Germinal center (tissue), 1 donor: ENCODE measurements around the gene GAS7.

Experiments used
- DNase-seq: peaks from one replicate; pipeline ENCODE4 v3.0.0; 2012; ENCODE audit warnings: mixed read lengths, low spot score

GAS7 gene

DNA sequence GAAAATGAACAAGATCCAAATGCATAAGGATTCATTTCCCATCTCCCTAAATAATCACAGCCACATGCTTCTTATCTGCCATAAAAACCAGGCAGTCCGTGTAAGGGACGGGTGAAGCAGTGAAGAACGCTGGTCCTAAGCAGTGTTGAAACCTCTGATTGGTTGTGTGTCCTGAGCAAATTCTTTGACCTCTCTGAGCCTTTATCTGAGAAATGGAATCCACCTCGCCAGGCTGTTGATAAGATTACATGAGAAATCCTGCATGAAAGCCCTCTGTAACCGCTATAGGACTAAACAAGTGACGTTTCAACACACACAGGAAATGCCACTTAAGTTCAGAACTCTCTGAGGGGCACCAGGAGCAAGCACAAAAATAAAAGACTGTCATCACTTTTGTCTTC lies 26.8 kb downstream of the GAS7 start:
- DNase-seq = no peak

DNA sequence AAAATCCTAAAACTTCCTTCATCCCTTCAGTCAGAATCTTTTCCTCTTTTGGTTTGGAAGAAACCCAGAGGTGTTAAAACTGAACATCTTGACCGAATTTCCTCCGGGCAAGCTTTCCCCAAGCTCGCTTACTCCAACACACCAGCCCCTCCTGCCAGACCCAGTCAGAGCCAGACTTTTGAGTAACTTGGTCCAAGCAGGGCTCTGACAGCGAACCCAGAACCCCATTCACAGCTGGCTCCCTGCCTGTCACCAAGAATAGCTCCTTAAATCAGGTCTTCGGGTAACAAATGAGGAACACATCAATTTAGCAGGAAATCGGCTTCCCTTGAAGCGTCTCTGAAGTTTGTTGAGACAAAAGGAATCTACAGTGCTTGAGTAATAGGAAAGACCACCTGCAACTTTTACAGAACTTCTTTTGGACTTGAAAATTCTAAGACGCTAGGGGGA lies 27.3 kb downstream of the GAS7 start:
- no peak for DNase-seq

DNA sequence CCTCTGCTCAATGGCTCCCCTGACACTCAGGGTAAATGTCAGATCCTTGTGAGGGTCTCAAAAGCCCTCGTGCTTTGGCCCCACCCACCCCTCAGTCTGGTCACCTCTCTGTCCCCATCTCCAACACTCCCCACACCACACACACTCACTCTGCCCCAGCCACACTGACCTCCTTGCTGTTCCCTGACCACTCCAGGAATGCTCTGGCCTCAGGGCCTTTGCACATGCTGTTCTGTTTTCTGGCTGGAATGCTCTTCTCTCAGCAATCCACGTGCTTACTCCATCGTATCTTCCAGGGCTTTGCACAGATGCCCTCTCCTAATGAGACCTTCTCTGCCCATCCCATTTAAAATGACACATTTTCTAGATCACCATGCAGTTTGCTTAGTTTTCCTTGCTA lies 28.2 kb downstream of the GAS7 start:
- no peak for DNase-seq

DNA sequence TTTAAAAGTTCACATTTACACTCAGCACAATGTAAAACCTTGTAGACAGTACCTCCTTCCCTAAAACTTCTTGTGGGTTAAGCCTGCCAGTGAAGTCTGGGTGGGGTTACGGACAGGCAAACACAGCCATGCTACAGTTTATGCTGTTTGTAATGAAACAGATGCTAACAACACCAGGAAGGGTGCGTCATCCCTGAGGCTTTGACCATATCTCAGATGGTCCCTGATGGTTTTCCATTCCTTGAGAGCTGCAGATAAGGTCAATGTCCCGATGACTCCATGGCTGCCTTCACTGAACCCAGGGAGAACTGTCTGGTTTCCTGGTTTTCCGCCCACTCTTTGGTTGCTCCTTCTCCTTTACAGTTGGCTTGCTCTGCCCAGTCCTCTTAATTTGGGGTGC lies 29.1 kb downstream of the GAS7 start:
- no peak for DNase-seq

DNA sequence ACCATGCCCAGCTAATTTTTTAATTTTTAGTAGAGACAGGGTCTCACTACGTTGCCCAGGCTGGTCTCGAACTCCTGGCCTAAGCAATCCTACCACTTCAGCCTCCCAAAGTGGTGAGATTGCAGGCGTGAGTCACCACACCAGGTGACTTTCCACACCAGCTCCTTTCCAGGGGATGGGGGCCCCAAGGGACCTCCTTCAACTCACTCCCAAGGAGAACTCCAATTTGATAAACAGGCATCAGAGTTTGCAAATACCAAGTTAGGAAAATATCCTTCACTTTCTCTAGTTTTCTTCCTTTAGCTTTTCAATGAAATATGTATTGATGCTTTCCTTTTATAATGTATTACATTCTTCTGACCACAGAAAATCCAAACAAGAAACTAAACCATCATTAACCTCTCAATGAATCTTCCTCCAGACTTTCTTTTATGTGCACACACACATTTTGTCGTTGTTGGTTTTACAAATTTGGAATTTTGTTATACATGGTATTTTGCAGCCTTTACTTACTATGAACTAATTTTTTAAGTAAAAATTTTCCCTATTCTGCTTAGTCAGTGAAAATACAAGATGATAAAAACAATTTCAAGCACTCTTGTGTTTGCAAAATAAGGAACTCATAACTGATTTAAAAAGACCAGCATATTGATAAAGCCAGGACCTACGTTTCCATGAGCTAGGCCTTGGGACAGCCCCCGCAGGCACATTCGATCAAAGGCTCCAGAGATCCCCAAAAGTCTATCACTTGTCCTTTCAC lies 32.0 kb downstream of the GAS7 start:
- DNase-seq = no peak

DNA sequence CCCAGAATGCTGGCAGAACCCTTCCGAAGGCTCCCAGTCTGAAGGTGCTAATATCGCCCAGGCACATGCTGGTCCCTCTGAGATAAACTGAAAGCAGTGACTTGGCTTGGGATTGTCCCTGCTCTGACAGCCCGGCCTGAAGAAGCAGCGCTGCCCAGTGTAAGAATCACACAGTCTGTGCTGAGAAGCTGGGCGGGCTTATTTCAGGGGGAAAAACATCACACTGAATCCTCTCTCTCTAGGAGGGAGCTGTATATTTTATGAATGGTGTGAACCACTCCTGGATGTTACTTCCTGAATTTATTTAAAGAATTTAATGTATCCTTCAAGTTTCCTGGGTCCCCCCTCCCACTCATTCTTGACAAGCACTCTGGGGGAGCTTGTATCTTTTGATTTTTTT lies 36.3 kb downstream of the GAS7 start:
- DNase-seq = no peak

DNA sequence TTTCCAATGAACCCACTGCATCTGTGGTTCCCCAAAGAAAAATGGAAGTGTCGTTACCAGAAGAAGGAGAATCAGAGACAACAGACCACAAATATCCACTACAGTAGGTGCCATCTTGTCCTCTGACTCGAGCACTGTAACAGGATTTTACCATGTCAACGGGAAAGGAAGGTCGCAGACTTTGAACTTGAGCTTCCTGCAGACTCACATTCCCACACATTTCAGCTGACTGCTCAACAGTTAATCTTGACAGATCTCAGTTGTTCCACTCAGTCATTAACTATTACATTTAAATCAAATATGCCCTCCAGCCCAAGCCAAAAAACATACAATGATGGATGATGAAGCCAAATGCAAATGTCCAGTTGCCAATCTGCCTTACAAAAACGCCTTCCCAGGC lies 37.0 kb downstream of the GAS7 start:
- DNase-seq = no peak

DNA sequence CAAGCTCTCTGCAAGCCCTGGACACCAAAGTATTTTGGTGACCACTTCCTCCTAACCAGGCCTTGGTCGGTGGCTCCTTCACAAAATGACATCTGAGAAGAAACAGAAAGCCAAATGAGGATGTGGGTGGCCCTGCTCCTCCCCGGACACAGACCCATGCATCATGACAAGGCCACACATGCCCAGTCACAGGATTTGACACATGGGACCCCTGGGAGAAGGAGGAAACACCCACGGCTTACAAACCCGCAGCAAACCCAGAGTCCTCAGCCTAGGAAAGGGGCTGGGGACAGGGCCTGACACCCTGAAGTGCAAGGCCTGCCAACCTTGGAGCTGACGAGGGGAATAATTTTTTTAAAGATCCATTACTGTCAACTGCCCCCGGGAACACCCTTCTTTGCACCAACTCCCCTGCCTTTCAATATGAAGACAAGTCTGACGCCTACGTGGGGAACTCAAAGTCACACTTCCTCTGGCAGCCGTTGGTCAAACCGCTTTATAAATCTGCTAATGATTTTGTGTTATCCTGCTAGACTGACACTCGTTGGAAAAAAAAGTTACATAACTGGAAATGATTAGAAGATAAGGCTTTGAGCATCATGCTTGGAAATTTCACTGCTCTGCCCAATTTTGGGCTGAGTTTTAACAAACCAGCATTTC lies 41.3 kb downstream of the GAS7 start:
- peak; percentile 40 for DNase-seq

DNA sequence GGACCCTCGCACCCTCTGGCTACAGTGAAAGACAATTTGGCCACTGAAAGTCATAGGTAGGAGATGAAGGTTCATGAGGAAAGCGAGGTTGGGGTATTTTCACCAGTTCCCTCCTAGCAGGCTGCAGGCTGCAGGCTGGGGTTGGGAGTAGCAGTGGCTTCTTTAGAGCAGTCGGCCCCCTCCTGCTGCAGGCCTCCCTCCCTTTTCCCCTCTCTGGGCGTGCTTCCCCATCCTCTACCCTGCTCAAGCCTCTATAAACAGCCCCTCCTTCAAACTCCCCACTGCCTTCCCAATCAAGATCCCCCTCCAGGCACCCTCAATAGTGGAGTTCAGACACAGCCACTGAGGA lies 41.8 kb downstream of the GAS7 start:
- no peak for DNase-seq

DNA sequence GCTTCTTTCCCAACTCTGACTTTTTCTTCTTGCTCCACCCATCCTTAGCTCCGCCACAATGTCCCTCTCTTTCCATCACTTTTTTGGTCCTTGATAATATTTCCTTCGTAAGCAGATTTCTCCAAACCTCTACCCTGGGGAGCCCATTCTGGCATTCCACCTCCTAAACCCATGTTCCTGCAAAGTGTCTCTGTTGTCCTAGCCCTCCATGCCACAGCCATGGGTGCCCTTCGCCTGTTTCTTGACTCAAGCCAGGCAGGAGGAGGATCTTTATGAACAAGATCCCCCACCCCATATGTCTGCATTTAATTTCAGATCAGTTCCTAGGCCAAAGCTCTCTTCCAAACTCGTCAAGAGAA lies 42.4 kb downstream of the GAS7 start:
- DNase-seq = no peak

DNA sequence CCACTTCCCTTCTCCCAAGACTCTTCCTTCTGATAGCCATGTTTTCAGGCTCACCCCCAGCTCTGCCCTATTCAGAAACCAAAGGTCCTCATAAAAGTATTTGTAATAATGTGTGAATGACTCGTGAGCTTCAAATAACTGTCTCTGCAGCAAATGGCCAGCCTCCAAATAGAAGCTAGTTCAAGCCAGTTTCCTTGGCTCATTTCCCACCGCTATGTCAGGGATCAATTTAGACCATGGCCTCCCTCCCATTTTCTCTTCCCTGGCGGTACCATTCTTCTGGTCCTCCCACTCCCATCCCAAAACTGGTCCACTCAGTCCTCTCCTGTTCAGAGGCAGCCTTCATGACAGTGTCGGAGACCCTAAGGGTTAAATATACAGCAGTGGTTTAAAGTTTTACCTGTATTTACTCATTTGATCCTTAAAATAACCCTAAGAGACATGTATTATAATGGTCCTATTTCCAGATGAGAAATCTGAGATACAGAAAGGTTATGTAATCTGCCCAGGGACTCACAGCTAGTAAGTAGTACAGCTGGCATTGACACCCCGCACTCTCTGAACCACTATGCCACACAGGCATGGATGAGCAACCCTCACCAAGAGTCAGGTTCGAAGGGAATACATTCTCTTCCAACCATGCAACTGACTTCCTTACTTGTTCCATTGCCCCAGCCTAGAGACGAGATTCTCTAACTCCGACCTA lies 42.9 kb downstream of the GAS7 start:
- DNase-seq = no peak

DNA sequence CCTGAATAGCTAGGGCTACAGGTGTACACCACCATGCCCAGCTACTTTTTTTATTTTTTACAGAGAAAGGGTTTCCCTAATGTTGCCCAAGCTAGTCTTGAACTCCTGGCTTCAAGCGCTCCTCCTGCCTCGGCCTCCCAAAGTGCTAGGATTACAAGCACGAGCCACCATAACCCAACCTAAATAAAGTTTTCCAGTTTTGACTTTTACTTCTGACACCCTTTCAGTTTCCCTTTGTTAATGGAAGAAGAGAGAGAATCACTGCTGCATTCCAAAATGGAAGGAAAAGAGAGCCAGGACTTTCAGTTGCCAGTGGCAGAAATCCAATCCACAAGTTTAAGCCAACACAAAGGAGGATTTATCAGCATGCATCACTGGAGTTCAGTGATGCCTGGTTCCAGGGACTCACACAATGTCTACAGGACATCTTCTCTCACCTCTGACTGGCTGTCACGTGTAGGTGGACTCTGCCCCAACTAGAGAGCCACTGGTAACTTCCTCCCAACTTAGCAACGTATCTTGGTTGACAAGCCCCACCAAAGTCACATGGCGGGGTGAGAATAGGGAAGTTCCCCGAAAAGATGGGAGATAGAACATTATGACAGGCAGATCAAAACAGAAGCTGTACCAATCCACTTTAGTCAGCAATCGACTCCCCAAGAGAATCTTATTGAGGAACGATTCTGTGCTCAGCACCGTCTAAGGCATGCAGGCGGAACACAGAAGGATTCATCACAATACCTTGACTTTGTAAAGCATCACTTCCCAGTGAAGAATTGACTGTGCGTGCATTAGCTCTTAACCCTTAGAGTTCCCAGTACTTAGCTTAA lies 46.5 kb downstream of the GAS7 start:
- DNase-seq = peak; percentile 19

DNA sequence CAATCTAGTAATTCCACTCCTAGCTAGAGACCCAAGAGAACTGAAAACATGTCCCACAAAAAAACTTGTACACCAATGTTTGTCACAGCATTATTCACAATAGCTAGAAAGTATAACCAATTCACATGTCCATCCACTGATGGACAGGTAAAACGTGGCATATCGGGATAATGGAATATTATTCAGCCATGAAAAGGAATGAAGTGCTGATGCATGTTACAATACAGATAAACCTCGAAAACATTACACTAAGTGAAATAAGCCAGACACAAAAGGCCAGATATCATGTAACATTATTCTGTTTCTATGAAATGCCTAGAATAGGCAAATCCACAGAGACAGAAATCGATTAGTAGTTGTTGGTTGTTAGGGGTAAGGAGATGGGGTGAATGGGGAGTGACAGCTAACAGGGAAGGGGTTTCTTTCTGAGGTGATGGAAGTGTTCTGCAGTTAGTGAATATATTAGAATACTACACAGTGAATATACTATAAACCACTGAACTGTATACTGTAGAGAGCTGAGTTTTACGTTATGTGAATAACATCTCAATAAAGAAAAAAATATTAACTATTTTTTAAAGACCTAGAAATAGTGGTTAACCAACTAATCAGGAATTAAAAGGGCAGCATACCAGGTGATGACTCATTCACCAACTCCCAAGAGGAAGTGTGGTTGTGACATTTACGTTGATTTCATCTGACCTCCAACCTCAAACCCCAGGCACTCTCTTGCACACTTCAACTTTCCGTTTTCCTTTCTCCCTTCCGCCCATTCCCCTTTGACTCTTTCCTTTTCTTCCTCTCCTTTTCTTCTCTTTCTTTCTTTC lies 48.6 kb downstream of the GAS7 start:
- DNase-seq = no peak

DNA sequence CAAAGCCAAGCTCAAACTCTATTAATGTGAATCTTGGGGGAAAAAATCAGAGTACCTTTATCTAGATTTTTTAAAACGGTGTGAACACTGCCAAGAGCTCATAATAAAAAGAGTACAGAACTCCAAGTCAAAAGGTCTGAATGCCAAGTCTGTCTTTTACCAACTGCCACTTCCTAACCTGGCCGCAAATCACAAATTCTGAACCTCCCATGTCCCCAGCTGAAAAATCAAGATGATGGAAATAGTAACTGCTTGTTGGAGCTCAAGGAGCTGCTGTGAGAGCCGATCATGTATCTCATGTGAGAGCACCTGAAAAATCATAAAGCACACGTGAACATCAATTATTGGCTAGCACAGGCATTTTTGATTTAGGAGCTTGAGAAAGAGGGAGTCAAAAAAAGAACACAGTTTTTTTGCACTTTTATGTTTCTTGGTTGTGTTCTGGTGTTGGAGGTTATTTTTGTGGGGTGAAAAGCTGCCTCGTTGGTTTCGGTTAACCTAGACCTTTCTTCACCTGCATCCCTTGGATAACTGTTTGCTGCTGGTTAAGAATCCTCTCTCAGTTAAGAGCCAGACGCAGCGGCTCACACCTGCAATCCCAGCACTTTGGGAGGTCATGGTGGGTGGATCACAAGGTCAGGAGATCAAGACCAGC lies 50.5 kb downstream of the GAS7 start:
- no peak for DNase-seq

DNA sequence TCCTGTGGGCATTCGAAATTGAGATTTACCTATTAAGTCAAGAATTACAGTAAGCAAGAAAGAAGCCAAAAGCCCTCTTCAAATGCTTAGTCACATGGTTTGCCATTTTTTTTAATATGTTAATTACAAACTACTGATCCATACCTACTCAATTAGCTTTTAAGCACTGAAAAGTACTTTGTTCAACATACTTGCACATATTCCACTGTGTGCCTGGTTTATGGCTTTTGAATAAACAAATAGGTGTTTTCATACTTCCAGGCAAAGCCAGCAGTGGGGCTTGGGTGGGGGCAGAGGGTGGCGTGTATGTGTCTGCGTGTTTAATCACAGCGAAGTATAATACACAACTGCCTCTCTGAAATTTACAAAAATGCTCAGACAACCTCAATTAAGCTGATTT lies 51.4 kb downstream of the GAS7 start:
- DNase-seq = no peak

DNA sequence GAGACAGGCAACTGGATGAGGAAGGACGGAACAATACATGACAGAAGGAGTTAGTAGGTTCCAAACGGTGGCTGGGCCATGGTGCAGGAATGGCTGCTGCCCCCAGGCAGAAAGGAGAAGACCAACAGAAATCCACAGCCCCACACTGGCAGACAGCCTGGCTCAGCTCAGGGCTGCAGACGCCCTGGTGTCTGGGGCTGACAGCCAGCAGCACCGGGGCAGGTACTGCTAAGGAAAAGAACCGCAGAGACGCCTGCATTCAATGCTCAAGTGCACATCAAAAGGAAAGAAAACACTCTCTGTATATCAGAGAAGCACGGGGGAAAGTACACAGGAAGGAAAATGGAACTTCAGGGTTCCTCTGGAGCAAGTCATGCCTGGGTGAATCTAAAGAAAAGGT lies 53.4 kb downstream of the GAS7 start:
- DNase-seq = no peak

DNA sequence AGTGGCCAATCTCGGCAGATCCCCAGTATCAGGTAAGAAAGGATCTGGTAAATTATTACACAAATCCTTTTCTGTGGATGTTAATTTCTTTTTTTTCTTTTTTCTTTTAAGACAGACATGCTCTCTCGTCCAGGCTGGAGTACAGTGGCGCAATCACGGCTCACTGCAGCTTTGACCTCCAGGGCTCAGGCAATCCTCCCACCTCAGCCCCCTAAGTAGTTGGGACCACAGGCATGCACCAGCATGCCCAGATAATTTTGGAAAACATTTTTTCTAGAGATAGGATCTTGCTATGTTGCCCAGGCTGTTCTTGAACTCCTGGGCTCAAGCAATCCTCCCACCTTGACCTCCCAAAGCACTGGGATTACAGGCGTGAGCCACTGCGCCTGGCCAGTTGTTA lies 54.0 kb downstream of the GAS7 start:
- no peak for DNase-seq

DNA sequence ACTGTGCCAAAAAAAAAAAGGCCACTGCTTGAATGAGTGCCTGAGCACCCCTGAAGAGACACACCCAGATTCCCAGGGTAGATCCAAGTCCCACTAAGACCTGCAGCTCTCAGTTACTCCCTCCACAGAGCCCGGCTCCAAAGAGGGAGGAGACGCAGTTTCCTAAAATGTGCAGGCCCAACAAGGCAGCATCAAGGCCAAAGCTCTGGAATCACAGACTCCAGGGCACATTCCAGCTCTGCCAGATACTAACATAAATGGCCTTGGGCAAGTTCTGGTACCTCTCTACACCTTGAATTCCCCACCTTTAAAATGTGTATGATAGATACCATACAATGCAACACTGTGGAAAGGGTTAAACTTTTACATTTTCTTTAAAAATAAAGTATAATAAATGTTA lies 57.0 kb downstream of the GAS7 start:
- DNase-seq = no peak

DNA sequence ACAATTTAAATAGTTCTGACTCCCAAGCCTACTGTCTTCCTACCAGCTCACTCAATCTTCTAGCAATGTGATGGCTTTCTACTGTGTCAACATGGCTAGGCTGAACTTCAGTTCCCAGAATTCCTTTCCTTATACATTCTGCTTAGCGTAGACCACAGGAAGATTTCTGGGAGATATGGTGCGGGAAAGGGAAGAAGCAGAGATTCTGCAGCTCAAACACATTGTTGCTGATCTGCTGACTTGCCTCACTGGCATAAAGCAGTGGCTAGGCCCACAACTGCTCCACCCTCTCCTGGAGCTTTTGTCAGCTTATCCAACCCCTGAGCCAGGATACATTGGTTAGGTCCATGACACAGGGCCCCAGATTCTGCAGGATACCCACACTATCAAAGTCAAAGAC lies 58.8 kb downstream of the GAS7 start:
- DNase-seq = no peak

DNA sequence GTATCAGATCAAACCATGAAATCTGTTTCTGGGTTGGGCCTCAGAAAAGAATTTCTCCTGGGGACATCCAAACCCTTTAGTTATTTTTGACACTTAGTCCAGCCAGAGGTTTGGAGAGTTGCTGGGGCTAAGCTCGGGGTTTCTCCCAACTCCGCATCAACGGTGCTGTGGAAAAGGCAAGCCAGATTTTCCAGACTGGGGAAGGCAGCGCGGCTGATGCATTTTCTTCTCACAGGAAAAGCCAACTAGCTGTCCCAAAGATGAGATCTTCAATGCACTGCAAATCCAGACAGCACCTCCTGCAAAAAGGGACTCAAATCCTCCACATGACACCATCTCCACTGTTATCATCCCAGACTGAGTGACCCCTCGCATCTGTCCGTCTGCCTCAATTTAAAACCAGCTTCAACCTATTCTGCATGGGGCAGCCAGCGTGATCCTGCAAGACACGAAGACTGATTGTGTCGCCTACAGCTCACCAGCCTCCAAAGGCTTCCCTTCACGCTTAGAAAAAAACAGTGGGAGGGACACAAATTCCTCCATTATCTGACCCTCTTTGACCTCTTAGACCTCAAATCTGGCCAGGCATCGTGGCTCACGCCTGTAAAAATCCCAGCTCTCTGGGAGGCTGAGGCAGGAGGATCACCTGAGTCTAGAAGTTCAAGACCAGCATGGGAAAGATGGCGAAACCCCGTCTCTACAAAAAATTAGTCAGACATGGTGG lies 62.0 kb downstream of the GAS7 start:
- DNase-seq = no peak
